Measurements from ENCODE around the gene BTBD17. TPM values are rescaled to one million over a fixed set of nuclear protein-coding genes. Genes with fewer than 3 reads are reported as not detected.

Gene BTBD17
- polyA plus RNA-seq, 2 of the 4 experiments (the other 2 are of a cell fraction): not detected

DNA sequence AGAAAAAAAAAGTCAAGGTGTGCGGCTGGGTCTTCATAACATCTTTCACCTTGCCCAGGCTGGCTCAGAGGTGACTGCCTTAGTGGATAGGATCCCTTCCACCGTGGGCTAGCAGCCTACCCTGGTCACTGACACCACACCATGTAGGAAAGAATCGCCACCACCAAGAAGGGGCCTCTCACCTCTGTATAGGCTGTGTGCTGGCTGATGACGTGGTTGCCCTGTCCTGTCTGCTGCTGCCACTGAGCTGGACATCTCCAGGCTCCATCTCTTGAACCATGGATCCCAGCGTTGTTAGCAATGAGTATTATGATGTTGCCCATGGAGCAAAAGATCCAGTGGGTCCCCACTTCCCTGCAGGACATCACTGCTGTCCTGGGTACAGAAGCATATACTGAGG is 5.5 kb upstream of the BTBD17 start, which contains the start of gene GPR142:
Gene GPR142, plus strand, starts transcription at position 301 of the 400 bp plus-strand sequence. CDS start 2,035 bp downstream, outside the sequence.
- Histone ChIP-seq H3K27ac (no peak within 1 kb of the TSS), H3K4me3 (no peak within 1 kb of the TSS), H3K4me1 (peaks cover 5% of the 10 kb centered on the region; the same call in 1 of the 3 replicates), H3K9me3 (no peaks in the 10 kb centered on the region), H3K4me2 (peak within 1 kb of the TSS; percentile 56)
- no peak for ATAC-seq
- 33% methylated on average over 5 of the region's 5 CpGs for WGBS (ENCODE audit: missing lambda C conversion rate)
- no peak for DNase-seq (ENCODE audit: low read depth in 1 of 2, low spot score in 1 of 2)
- TF ChIP-seq, protein P1, sequence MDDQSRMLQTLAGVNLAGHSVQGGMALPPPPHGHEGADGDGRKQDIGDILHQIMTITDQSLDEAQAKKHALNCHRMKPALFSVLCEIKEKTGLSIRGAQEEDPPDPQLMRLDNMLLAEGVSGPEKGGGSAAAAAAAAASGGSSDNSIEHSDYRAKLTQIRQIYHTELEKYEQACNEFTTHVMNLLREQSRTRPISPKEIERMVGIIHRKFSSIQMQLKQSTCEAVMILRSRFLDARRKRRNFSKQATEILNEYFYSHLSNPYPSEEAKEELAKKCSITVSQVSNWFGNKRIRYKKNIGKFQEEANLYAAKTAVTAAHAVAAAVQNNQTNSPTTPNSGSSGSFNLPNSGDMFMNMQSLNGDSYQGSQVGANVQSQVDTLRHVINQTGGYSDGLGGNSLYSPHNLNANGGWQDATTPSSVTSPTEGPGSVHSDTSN (IDR thresholded peaks at IDR 0.05): no peak
- no peak for TF ChIP-seq ZSCAN20 (CRISPR knock-in tag; IDR thresholded peaks at IDR 0.05)
- TF ChIP-seq, protein P2, sequence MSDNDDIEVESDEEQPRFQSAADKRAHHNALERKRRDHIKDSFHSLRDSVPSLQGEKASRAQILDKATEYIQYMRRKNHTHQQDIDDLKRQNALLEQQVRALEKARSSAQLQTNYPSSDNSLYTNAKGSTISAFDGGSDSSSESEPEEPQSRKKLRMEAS (IDR thresholded peaks at IDR 0.05): no peak
- no peak for TF ChIP-seq EHMT2 (IDR thresholded peaks at IDR 0.05; ENCODE audit: low read depth)
- no peak for TF ChIP-seq TP53 (CRISPR knock-in tag; IDR thresholded peaks at IDR 0.05)
- TF ChIP-seq, protein P3, sequence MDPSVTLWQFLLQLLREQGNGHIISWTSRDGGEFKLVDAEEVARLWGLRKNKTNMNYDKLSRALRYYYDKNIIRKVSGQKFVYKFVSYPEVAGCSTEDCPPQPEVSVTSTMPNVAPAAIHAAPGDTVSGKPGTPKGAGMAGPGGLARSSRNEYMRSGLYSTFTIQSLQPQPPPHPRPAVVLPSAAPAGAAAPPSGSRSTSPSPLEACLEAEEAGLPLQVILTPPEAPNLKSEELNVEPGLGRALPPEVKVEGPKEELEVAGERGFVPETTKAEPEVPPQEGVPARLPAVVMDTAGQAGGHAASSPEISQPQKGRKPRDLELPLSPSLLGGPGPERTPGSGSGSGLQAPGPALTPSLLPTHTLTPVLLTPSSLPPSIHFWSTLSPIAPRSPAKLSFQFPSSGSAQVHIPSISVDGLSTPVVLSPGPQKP (IDR thresholded peaks at IDR 0.05; ENCODE audit: low read depth, low read length): no peak
- TF ChIP-seq EP300 (IDR thresholded peaks at IDR 0.05): no peak
- TF ChIP-seq FOXS1 (CRISPR knock-in tag; IDR thresholded peaks at IDR 0.05): no peak
- TF ChIP-seq NR3C1 (IDR thresholded peaks at IDR 0.05): no peak
- no peak for TF ChIP-seq ZC3H11A (IDR thresholded peaks at IDR 0.05)
- TF ChIP-seq, protein P4, sequence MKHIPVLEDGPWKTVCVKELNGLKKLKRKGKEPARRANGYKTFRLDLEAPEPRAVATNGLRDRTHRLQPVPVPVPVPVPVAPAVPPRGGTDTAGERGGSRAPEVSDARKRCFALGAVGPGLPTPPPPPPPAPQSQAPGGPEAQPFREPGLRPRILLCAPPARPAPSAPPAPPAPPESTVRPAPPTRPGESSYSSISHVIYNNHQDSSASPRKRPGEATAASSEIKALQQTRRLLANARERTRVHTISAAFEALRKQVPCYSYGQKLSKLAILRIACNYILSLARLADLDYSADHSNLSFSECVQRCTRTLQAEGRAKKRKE (CRISPR knock-in tag; IDR thresholded peaks at IDR 0.05; ENCODE audit: low read depth): no peak
- TF ChIP-seq, protein P5, sequence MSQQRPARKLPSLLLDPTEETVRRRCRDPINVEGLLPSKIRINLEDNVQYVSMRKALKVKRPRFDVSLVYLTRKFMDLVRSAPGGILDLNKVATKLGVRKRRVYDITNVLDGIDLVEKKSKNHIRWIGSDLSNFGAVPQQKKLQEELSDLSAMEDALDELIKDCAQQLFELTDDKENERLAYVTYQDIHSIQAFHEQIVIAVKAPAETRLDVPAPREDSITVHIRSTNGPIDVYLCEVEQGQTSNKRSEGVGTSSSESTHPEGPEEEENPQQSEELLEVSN (IDR thresholded peaks at IDR 0.05; ENCODE audit: borderline replicate concordance, low read depth): no peak
- TF ChIP-seq JUN (IDR thresholded peaks at IDR 0.05): no peak
- TF ChIP-seq, protein P6, sequence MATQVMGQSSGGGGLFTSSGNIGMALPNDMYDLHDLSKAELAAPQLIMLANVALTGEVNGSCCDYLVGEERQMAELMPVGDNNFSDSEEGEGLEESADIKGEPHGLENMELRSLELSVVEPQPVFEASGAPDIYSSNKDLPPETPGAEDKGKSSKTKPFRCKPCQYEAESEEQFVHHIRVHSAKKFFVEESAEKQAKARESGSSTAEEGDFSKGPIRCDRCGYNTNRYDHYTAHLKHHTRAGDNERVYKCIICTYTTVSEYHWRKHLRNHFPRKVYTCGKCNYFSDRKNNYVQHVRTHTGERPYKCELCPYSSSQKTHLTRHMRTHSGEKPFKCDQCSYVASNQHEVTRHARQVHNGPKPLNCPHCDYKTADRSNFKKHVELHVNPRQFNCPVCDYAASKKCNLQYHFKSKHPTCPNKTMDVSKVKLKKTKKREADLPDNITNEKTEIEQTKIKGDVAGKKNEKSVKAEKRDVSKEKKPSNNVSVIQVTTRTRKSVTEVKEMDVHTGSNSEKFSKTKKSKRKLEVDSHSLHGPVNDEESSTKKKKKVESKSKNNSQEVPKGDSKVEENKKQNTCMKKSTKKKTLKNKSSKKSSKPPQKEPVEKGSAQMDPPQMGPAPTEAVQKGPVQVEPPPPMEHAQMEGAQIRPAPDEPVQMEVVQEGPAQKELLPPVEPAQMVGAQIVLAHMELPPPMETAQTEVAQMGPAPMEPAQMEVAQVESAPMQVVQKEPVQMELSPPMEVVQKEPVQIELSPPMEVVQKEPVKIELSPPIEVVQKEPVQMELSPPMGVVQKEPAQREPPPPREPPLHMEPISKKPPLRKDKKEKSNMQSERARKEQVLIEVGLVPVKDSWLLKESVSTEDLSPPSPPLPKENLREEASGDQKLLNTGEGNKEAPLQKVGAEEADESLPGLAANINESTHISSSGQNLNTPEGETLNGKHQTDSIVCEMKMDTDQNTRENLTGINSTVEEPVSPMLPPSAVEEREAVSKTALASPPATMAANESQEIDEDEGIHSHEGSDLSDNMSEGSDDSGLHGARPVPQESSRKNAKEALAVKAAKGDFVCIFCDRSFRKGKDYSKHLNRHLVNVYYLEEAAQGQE (IDR thresholded peaks at IDR 0.05): no peak
- TF ChIP-seq RCOR1 (IDR thresholded peaks at IDR 0.05; ENCODE audit: low read depth, low read length): no peak
- POLR2A ChIA-PET: no interaction called here
- FAIRE-seq: no peak
- CTCF ChIA-PET: interaction anchor here (0.8 to 25.8 kb wide), 50 partner anchors 9 to 370 kb away, joined by 3 to 674 read pairs (median 7); partner anchors contain the start of genes BTBD17, CD300A, CD300H and CD300LB

DNA sequence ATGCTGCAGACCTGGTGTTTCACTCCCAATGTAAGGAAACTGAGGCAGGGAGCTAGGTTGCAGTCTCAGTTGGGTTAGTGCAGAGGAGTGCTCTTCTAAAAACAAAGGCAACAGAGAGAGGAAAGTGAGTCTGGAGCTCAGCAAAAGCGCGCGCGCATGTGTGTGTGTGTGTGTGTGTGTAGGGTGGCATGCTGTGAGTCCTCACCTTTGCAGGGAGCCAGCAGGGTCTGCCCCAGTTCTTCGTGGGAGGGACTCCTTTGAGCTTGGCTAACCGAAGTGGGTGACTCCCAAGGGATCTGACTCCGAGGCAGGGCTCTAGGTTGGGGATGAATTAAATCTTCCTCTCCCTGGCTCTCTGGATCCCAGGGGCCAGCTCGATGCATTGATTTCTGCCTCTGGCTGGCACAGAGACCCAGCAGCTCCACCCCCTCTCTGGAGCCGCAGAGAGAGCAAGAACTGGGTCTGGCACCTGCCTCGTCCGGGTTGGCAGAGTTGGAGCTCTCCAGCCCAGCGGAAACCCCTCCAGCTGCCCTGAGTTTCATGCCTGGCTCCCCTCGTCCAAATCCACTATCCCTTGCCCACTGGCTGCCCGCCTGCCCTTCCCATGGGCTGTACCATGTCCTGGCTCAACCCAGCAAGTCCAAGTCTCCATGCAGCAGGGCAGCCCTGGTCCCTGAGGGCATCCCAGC is 1.3 kb upstream of the BTBD17 start:
- FAIRE-seq (no peak), ATAC-seq (0 out of 6 replicates have a peak, but pooled peaks have one; percentile 3 to 7), DNase-seq (ENCODE audit: low read depth in 1 of 2, low spot score in 1 of 2) (no peak)
- no peak overlapping the region for H3K4me3 ChIP-seq
- ChIA-PET POLR2A (no interaction called here), CTCF (interaction anchor here (0.8 to 34.5 kb wide), 21 partner anchors 9 to 475 kb away, joined by 3 to 674 read pairs (median 7); partner anchors contain the start of genes BTBD17, CD300LB, GPR142 and TTYH2)
- H3K4me1 ChIP-seq: no peaks in the 10 kb centered on the region
- 32% methylated on average over 14 of the region's 14 CpGs for WGBS (ENCODE audit: missing lambda C conversion rate)
- H3K9me3 ChIP-seq: no peaks in the 10 kb centered on the region
- TF ChIP-seq FOSB (CRISPR knock-in tag; IDR thresholded peaks at IDR 0.05) (no peak), CBX8 (IDR thresholded peaks at IDR 0.05) (no peak), CBX2 (IDR thresholded peaks at IDR 0.05; ENCODE audit: borderline replicate concordance, low read depth) (no peak), ZSCAN20 (CRISPR knock-in tag; IDR thresholded peaks at IDR 0.05) (no peak), EHF (CRISPR knock-in tag; IDR thresholded peaks at IDR 0.05) (no peak), FOXS1 (CRISPR knock-in tag; IDR thresholded peaks at IDR 0.05) (no peak), EP300 (IDR thresholded peaks at IDR 0.05) (no peak), SMC3 (IDR thresholded peaks at IDR 0.05) (no peak)
- TF ChIP-seq, protein P7, sequence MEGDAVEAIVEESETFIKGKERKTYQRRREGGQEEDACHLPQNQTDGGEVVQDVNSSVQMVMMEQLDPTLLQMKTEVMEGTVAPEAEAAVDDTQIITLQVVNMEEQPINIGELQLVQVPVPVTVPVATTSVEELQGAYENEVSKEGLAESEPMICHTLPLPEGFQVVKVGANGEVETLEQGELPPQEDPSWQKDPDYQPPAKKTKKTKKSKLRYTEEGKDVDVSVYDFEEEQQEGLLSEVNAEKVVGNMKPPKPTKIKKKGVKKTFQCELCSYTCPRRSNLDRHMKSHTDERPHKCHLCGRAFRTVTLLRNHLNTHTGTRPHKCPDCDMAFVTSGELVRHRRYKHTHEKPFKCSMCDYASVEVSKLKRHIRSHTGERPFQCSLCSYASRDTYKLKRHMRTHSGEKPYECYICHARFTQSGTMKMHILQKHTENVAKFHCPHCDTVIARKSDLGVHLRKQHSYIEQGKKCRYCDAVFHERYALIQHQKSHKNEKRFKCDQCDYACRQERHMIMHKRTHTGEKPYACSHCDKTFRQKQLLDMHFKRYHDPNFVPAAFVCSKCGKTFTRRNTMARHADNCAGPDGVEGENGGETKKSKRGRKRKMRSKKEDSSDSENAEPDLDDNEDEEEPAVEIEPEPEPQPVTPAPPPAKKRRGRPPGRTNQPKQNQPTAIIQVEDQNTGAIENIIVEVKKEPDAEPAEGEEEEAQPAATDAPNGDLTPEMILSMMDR (IDR thresholded peaks at IDR 0.05): no peak
- H3K27ac ChIP-seq: no peak overlapping the region
- H3K4me2 ChIP-seq: no peak overlapping the region

Data from A549 (cell line).